GM12892 (cell line): Measurements from ENCODE around the gene RNFT2.

Experiments
- POLR2A ChIP-seq: IDR thresholded peaks from 2 replicates; pipeline ENCODE4 v1.6.1; 2011; ENCODE audit warnings: low read depth, low read length, control low read depth
- POLR2AphosphoS5 ChIP-seq: IDR thresholded peaks from 2 replicates; pipeline ENCODE4 v1.6.1; 2011; ENCODE audit warnings: low read depth, low read length, control low read depth
- TAF1 ChIP-seq: IDR thresholded peaks from 2 replicates; pipeline ENCODE4 v1.6.1; 2011; ENCODE audit warnings: low read depth, mild to moderate bottlenecking, control low read depth, low read length, borderline replicate concordance

DNA sequence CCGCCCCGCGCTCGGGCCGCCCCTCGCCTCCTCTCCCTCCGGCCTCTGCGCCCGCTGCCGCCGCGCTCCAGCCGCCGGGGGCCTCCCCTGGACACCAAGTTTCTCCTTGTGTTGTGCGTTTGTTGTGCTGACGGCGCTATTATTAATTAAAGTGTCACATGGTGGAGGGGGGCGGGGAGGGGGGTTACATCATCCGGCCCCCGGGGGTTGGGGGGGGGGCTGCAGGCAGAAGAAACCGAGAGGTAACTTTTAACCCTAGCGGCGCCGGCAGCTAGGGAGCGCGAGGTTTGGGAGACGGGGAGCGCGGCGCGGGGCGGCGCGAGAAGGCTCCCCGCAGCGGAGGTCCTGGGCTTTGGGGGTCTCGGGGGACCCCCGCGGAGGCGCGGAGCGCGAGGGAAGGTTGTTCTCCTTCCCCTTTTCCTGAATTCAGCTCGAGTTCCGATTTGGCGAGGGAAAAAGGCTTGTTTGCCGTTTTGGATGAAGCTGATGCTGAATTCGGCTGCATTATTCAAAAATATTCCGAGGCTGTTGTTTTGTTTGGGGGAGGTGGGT lies 143.3 kb downstream of the RNFT2 start, which contains the start of gene HRK:
- TF ChIP-seq POLR2A (no peak), POLR2AphosphoS5 (no peak), TAF1 (no peak)
